Choroid plexus epithelial cell (primary cell): ENCODE results near the gene RBMX.
A peak's percentile ranks its signal among the peaks of the same experiment; 100 is the strongest.
"Not testable (repeated sequence)": the region's sequence is repeated elsewhere in the genome, so short reads cannot be mapped to it uniquely, and the experiment has no call there.

ENCODE experiments used
- DNase-seq: peaks from one replicate; pipeline ENCODE4 v3.0.0-alpha.2; 2010; ENCODE audit warnings: low read depth
- H3K4me3 ChIP-seq: 2 replicates; pipeline ENCODE4 v1.5.1; 2011; ENCODE audit warnings: low read depth, mild to moderate bottlenecking, control low read depth, low read length, moderate library complexity
- TF ChIP-seq, protein P1 (sequence below): conservative IDR thresholded peaks from 2 replicates; pipeline ENCODE4 v1.5.1; 2011; ENCODE audit warnings: low read depth, mild to moderate bottlenecking, control low read depth, inconsistent platforms, low read length, moderate library complexity

Gene RBMX

DNA sequence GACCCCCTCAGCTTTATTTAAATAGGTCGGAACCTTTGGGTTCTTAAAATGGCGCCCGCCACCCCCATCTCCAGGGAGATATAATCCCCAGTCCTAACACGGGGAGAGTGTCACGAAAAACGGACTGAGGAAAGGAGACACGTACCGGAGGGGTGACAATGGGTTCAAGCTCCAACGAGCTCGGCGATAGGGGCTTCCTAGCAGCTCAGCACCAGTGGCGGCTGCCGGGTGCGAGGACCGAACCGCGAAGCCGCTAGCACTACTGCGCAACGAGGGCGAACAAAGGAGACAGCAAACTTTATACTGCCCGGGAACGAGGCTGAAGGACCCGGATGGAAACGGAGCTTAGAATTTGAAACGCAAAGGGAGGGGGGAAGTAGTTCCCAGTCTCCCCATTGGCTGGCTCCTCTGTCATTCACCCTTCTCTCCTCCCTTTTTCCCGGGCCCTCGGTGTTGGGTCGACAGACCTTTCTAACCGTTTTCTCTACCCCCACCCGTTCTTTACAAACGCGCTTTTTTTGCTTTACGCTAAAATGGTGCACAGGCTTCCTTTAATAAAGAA, at the start of gene RBMX:
RBMX (minus strand) TSS at position 274 of the 562 bp plus-strand sequence. CDS start 1,298 bp downstream, outside the sequence.
- peak; percentile 96 for DNase-seq
- peak within 1 kb of the TSS; percentile 84 for H3K4me3 ChIP-seq
- TF ChIP-seq, protein P1, sequence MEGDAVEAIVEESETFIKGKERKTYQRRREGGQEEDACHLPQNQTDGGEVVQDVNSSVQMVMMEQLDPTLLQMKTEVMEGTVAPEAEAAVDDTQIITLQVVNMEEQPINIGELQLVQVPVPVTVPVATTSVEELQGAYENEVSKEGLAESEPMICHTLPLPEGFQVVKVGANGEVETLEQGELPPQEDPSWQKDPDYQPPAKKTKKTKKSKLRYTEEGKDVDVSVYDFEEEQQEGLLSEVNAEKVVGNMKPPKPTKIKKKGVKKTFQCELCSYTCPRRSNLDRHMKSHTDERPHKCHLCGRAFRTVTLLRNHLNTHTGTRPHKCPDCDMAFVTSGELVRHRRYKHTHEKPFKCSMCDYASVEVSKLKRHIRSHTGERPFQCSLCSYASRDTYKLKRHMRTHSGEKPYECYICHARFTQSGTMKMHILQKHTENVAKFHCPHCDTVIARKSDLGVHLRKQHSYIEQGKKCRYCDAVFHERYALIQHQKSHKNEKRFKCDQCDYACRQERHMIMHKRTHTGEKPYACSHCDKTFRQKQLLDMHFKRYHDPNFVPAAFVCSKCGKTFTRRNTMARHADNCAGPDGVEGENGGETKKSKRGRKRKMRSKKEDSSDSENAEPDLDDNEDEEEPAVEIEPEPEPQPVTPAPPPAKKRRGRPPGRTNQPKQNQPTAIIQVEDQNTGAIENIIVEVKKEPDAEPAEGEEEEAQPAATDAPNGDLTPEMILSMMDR = no peak

DNA sequence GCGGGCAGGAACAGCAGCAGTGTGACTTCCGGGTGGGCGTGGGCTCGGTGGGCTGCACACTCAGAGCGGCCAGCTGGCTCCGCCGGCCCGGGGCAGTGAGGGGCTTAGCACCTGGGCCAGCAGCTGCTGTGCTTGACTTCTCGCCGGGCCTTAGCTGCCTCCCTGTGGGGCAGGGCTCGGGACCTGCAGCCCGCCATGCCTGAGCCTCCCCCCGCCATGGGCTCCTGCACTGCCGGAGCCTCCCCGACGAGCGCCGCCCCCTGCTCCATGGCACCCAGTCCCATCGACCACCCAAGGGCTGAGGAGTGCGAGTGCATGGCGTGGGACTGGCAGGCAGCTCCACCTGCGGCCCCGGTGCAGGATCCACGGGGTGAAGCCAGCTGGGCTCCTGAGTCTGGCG, 40.9 kb upstream of the RBMX start:
- not testable (repeated sequence) for H3K4me3 ChIP-seq, DNase-seq

DNA sequence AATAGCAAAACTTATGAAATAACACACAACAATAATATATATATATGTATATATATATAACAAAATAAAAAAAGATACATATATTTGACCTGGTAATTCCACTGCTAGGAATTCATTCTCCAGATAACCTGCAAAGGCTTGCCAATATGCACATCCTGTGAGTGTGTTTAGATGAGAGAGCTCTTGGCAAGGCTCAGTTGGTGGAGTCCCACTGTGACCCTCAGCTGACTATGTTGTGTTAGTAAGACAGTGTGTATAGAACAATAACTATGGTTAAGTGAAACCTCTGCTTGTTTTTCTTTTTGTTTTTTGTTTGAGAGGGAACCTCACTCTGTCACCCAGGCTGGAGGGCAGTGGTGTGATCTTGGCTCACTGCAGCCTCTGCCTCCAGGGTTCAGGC, 39.5 kb upstream of the RBMX start:
- TF ChIP-seq, protein P1 = no peak
- DNase-seq = peak; percentile 67
- H3K4me3 ChIP-seq = no peak overlapping the region

DNA sequence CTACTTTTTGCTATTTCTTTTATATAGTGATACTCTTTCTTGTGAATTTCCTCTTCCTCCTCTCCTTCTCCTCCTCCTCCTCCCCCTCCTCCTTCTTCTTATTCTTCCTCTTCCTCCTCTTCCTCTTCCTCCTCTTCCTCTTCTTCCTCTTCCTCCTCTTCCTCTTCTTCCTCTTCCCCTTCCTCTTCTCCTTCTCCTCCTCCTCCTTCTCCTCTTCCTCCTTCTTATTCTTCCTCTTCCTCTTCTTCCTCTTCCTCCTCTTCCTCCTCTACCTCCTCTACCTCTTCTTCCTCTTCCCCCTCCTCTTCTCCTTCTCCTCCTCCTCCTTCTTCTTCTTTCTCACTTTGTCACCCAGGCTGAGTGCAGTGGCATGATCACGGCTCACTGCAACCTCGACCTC, 36.3 kb upstream of the RBMX start:
- DNase-seq = no peak
- TF ChIP-seq, protein P1 = no peak
- no peak overlapping the region for H3K4me3 ChIP-seq

DNA sequence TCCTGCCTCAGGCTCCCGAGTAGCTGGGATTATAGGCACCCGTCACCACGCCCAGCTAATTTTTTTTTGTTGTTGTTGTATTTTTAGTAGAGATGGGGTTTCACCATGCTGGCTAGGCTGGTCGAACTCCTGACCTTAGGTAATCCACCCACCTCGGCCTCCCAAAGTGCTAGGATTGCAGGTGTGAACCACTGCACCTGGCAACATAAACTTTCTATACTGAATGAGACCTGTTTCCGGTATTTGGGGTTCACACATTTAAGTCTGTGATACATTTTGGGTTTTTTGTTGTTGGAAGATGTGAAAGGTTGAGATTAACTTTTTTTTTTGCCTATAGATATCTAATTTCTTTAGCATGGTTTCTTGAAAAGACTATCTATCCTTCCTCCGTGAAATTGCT, 31.1 kb upstream of the RBMX start:
- H3K4me3 ChIP-seq, DNase-seq: not testable (repeated sequence)

DNA sequence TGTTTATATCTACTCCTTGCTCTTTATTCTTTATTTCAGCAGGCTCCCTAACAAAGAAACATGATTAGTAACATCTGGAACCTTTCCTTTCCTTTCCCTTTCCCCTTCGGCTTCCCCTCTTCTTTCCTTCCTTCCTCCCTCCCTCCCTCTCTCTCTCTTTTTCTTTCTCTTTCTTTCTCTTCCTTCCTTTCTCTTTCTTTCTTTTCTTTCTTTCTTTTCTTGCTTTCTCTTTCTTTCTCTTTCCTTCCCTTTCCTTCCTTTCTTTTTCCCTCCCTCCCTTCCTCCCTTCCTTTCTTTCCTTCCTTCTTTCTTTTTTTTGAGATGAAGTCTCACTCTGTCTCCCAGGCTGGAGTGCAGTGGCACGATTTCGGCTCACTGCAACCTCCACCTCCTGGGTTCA, 30.7 kb upstream of the RBMX start:
- no peak overlapping the region for H3K4me3 ChIP-seq
- DNase-seq = no peak
- TF ChIP-seq, protein P1 = no peak

DNA sequence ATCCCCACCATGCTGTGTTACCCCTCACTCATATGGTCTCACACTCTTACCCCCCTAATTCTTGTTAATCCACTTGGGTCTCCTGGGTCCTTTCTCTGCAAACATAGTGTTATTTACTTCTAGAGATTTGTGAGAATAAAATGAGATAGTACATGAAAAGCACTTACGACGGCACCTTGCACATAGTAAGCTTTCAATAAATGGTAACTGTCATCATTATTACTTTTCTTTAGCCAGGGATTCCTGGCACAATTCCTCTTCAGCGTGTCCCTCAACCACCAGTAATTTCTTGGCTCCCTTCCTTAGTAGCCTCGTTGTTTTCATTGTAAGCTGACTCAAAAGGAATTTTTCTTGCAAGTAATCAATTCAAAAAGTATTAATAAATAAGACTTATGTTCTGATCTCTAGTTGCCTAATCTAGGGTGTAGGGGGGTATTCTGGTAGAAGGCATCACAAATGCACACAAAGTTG, 30.1 kb upstream of the RBMX start:
- H3K4me3 ChIP-seq = peak overlapping the region; percentile 63
- TF ChIP-seq, protein P1 = no peak
- DNase-seq = peak; percentile 28

DNA sequence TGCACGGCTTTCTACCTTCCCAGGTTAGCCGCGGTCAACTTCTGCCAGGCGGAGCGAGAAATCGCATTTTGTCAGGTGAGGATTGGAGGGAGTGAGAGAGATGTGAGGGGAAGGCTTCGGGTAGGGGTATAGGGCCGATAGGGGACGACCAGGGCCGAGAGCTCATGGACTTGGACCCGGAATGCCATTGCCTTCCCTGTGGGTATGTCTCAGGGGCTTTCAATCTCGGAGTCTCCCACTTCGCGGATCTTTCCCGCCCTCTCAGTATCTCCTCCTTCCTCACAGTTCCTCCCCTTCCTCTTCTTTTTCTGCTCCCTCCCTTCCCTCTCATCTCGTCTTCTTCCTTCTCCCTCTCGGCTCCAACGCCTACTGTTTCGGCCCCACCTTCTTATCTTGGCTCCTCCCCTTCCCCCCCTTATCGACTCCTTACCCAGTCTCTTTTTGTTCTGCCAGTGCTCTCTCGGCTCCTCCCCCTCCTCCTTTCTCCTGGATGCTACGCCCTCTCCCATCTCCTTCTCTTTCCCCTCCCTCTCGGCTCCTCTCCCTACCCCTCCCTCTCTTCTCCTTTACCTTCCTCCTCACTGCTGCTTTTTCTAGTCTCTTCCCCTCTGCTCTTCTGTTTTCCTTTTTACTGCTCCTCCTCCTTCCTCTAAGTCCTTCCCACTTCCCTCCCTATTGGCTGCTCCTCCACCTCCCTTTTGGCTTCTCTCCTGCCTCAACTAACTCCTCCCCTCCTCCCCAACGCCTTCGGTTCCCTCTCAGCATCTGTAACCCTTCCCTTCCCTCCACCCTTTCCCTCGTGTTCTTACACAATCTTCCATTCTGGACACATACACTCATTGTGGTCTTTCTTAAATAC, 29.4 kb upstream of the RBMX start:
- DNase-seq = peak; percentile 96
- H3K4me3 ChIP-seq = peak overlapping the region; percentile 63
- TF ChIP-seq, protein P1 = no peak
